ENCODE results near the gene MET.
"Not testable (repeated sequence)": the region's sequence is repeated elsewhere in the genome, so short reads cannot be mapped to it uniquely, and the experiment has no call there.

MET gene

GRCh38 chr7:116810267-116811116, 138.5 kb downstream of the MET start:
- in situ Hi-C loops (cut with MboI; ENCODE audit: low sequenced_read_pairs, unreplicated experiment), result loop anchor here (25.0 kb wide), 1 partner anchor 648 kb away; no protein-coding TSS in a partner anchor

GRCh38 chr7:116811768-116812167, 139.8 kb downstream of the MET start:
- in situ Hi-C loops (cut with MboI; ENCODE audit: low sequenced_read_pairs, unreplicated experiment), result loop anchor here (25.0 kb wide), 1 partner anchor 649 kb away; no protein-coding TSS in a partner anchor
- TF ChIP-seq CTCF (IDR thresholded peaks at IDR 0.05; ENCODE audit: borderline replicate concordance, control extremely low read depth, extremely low read depth, insufficient read depth, missing control alignments), result no peak
- DNase-seq (ENCODE audit: low spot score), result no peak

More at GRCh38 chr7:116810267-116811116, 138.5 kb downstream of the MET start:
- no peak for DNase-seq (ENCODE audit: low spot score)
- no peak for TF ChIP-seq CTCF (IDR thresholded peaks at IDR 0.05; ENCODE audit: borderline replicate concordance, control extremely low read depth, extremely low read depth, insufficient read depth, missing control alignments)

- in situ Hi-C loops (cut with MboI; ENCODE audit: low sequenced_read_pairs, unreplicated experiment), result loop anchor here (25.0 kb wide), 1 partner anchor 651 kb away; no protein-coding TSS in a partner anchor
- no peak for TF ChIP-seq CTCF (IDR thresholded peaks at IDR 0.05; ENCODE audit: borderline replicate concordance, control extremely low read depth, extremely low read depth, insufficient read depth, missing control alignments)
- no peak for DNase-seq (ENCODE audit: low spot score)
These were observed 140.9 kb downstream of the MET start for GRCh38 chr7:116812860-116813259.

- not testable (repeated sequence) for DNase-seq (ENCODE audit: low spot score)
- in situ Hi-C loops (cut with MboI; ENCODE audit: low sequenced_read_pairs, unreplicated experiment), result loop anchor here (25.0 kb wide), 1 partner anchor 651 kb away; no protein-coding TSS in a partner anchor
These were observed 141.4 kb downstream of the MET start for GRCh38 chr7:116813371-116813770.

- no peak for TF ChIP-seq CTCF (IDR thresholded peaks at IDR 0.05; ENCODE audit: borderline replicate concordance, control extremely low read depth, extremely low read depth, insufficient read depth, missing control alignments)
- in situ Hi-C loops (cut with MboI; ENCODE audit: low sequenced_read_pairs, unreplicated experiment), result loop anchor here (25.0 kb wide), 1 partner anchor 653 kb away; no protein-coding TSS in a partner anchor
- no peak for DNase-seq (ENCODE audit: low spot score)
These were observed 143.0 kb downstream of the MET start for GRCh38 chr7:116815041-116815440.

- in situ Hi-C loops (cut with MboI; ENCODE audit: low sequenced_read_pairs, unreplicated experiment), result loop anchor here (25.0 kb wide), 1 partner anchor 658 kb away; no protein-coding TSS in a partner anchor
- no peak for DNase-seq (ENCODE audit: low spot score)
- no peak for TF ChIP-seq CTCF (IDR thresholded peaks at IDR 0.05; ENCODE audit: borderline replicate concordance, control extremely low read depth, extremely low read depth, insufficient read depth, missing control alignments)
These were observed 148.2 kb downstream of the MET start for GRCh38 chr7:116820149-116820548.

- in situ Hi-C loops (cut with MboI; ENCODE audit: low sequenced_read_pairs, unreplicated experiment), result loop anchor here (25.0 kb wide), 1 partner anchor 659 kb away; no protein-coding TSS in a partner anchor
These were observed 149.7 kb downstream of the MET start for GRCh38 chr7:116821647-116822046.

More at GRCh38 chr7:116821647-116822046, 149.7 kb downstream of the MET start:
- DNase-seq (ENCODE audit: low spot score), result not testable (repeated sequence)
